ENCODE measurements around the gene RNF187.

- TF ChIP-seq CTCF (IDR thresholded peaks at IDR 0.05; ENCODE audit: insufficient read depth, low read depth, low read length): no peak
- no peak for TF ChIP-seq EZH2 (IDR thresholded peaks at IDR 0.05; ENCODE audit: insufficient read depth, low read length)
Measured at GRCh38 chr1:228457017-228457395, 30.2 kb upstream of the RNF187 start.

All from astrocyte (in vitro differentiated cells and primary cell).